ENCODE measurements around the gene ERVV-1. TPM values are rescaled to one million over a fixed set of nuclear protein-coding genes. Genes with fewer than 3 reads are reported as not detected.
"Not testable (repeated sequence)": the region's sequence is repeated elsewhere in the genome, so short reads cannot be mapped to it uniquely, and the experiment has no call there.

ERVV-1 gene
- polyA plus RNA-seq, 4 donors, result 0.08 to 0.21 (median 0.10) TPM

GRCh38 chr19:53015730-53016129 is 2.0 kb downstream of the ERVV-1 start:
- DNase-seq (ENCODE audit: low read depth in 4 of 4, low spot score in 2 of 4), result no peak

GRCh38 chr19:53019684-53020083 is 6.0 kb downstream of the ERVV-1 start:
- no peak for DNase-seq (ENCODE audit: low read depth in 4 of 4, low spot score in 2 of 4)

DNA sequence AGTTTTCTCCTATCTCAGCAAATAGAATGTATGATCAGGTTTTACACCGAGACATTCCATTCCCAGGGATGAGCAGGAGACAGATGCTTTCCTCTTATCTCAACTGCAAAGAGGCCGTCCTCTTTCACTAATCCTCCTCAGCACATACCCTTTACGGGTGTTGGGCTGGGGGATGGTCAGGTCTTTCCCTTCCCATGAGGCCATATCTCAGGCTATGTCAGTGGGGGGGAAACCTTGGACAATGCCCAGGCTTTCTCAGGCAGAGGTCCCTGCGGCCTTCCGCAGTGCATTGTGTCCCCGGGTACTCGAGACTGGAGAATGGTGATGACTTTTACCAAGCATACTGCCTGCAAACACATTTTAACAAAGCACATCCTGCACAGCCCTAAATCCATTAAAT is 14.6 kb downstream of the ERVV-1 start:
- DNase-seq (ENCODE audit: low read depth in 4 of 4, low spot score in 2 of 4), result not testable (repeated sequence)

- DNase-seq (ENCODE audit: low read depth in 4 of 4, low spot score in 2 of 4), result no peak
These were observed 20.3 kb downstream of the ERVV-1 start for GRCh38 chr19:53034054-53034453.

- no peak for DNase-seq (ENCODE audit: low read depth in 4 of 4, low spot score in 2 of 4)
These were observed 21.4 kb downstream of the ERVV-1 start for GRCh38 chr19:53034948-53035675.

DNA sequence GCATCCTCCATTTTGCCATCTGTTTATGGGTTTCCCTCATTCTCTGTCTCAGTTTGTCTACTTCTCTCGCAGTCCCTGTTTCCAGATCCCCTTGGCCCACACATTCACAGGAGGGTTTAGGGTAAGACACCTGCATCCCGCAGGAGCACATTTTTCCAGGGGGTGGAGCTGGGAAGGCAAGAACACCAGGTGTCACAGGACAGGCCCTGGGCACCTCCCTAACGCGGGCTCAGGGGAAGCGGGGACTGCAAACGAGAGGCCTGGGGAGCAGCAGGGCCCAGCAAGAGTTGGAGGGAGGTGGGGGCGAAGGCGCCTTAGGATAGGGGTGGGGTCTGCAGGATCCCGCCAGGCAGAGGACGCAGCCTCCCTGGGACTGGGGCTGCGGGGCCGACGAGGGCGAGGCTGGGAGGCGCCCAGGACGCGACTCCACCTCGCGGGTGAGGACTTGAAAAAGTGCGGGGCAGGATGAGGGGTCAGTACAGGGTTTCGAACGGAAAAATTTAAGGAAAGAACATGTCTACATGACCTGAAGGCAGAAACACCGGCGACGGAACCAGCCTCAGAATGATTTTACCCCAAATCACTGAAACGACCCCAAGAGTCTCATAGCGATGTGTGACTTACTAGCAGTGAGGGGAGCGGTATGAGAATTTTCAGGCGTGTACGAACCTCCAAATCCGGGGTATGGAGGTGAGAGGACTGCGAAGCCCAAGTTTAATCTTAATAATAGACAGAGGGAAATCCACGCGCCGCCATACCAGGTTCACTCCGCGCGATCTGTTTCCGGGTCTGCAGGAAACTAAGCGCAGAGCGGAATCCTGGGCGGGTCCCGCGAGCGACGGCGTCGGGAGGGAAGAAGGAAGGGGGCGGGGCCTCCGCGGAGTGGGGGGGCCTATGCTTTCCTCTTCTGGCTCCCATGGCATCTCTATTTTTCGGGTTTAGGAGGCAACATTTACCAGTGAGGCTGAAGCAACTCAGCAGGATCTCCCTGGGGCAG is 23.7 kb downstream of the ERVV-1 start:
- peak in 2 of 4 donors; percentile 21 to 63 for DNase-seq (ENCODE audit: low read depth in 4 of 4, low spot score in 2 of 4)

DNA sequence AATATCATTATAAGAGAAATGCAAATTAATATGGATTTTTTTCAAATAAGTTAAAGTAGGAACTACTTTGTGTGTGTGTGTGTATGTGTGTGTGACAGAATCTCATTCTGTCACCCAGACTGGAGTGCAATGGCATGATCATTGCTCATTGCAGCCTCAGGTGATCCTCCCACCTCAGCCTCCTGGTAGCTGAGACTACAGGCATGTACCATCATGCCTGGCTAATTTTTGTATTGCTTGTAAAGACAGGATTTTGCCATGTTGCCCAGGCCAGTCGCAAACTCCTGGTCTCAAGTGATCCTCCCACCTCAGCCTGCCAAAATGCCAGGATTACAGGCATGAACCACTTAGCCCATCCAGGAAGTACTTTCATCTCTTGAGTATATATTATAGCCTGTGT is 27.6 kb downstream of the ERVV-1 start:
- DNase-seq (ENCODE audit: low read depth in 4 of 4, low spot score in 2 of 4), result no peak

- DNase-seq (ENCODE audit: low read depth in 4 of 4, low spot score in 2 of 4), result no peak
These were observed 31.8 kb downstream of the ERVV-1 start for GRCh38 chr19:53045536-53045935.

- no peak for DNase-seq (ENCODE audit: low read depth in 4 of 4, low spot score in 2 of 4)
These were observed 33.7 kb downstream of the ERVV-1 start for GRCh38 chr19:53047379-53047778.

DNA sequence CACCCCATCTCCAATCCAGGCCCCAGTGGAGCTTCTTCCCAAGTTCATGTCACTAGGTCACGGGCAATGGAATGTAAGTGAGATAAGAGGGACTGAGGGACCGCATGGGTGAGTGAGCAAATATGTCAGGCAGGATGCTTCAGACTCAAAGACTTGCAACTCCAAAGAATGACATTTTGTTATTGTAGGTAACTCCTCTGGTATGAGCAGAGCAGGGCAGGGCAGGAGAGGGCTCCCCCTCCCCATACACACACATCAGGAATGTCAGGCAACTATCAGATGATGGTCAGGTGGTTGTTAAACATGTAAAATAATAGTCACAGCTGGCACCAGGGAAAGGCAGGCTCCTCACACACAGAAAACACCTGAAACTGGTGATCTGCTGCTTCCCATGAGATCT is 41.4 kb downstream of the ERVV-1 start:
- DNase-seq (ENCODE audit: low read depth in 4 of 4, low spot score in 2 of 4), result no peak

- peak in 2 of 4 donors; percentile 31 to 45 for DNase-seq (ENCODE audit: low read depth in 4 of 4, low spot score in 2 of 4)
These were observed 44.3 kb downstream of the ERVV-1 start for GRCh38 chr19:53057904-53058580.

Other genes with a start within 250 kb of the ERVV-1 start
- gene ZNF600, start 227.1 kb upstream of the ERVV-1 start, polyA plus RNA-seq (ENCODE audit: insufficient read length in 4 of 4), result 10 to 100 TPM in 1 of 4 donors, 1 to 10 TPM in 3; 5.2 to 12.7 (median 8.3) TPM
- 10 to 100 TPM; 18.6 to 26.6 (median 20.6) TPM for gene ZNF28, start 192.3 kb upstream of the ERVV-1 start, polyA plus RNA-seq (ENCODE audit: insufficient read length in 4 of 4)
- gene ZNF468, start 156.3 kb upstream of the ERVV-1 start, polyA plus RNA-seq (ENCODE audit: insufficient read length in 4 of 4), result 10 to 100 TPM; 28.9 to 51.0 (median 37.3) TPM
- gene ZNF320, start 116.3 kb upstream of the ERVV-1 start, polyA plus RNA-seq (ENCODE audit: insufficient read length in 4 of 4), result 10 to 100 TPM; 14.7 to 49.8 (median 32.0) TPM
- gene ZNF888, start 90.5 kb upstream of the ERVV-1 start, polyA plus RNA-seq (ENCODE audit: insufficient read length in 4 of 4), result 10 to 100 TPM in 3 of 4 donors, 1 to 10 TPM in 1; 9.5 to 18.1 (median 12.9) TPM
- 10 to 100 TPM; 11.9 to 18.3 (median 15.7) TPM for gene ZNF816, start 51.0 kb upstream of the ERVV-1 start, polyA plus RNA-seq (ENCODE audit: insufficient read length in 4 of 4)
- under 1 TPM in 1 of 4 donors, not detected in 3; 0.17 TPM for gene ERVV-2, start 30.8 kb downstream of the ERVV-1 start, polyA plus RNA-seq (ENCODE audit: insufficient read length in 4 of 4)
- gene ZNF160, start 89.5 kb downstream of the ERVV-1 start, polyA plus RNA-seq (ENCODE audit: insufficient read length in 4 of 4), result 10 to 100 TPM; 29.5 to 90.9 (median 48.3) TPM
- gene ZNF415, start 119.0 kb downstream of the ERVV-1 start, polyA plus RNA-seq (ENCODE audit: insufficient read length in 4 of 4), result 10 to 100 TPM; 18.7 to 28.2 (median 22.1) TPM
- 10 to 100 TPM in 3 of 4 donors, 1 to 10 TPM in 1; 9.7 to 16.9 (median 12.0) TPM for gene ZNF347, start 145.1 kb downstream of the ERVV-1 start, polyA plus RNA-seq (ENCODE audit: insufficient read length in 4 of 4)
- gene ZNF665, start 179.4 kb downstream of the ERVV-1 start, polyA plus RNA-seq (ENCODE audit: insufficient read length in 4 of 4), result 10 to 100 TPM in 1 of 4 donors, 1 to 10 TPM in 3; 6.3 to 12.9 (median 9.1) TPM
- 10 to 100 TPM; 45.6 to 53.5 (median 49.5) TPM for gene ZNF677, start 241.0 kb downstream of the ERVV-1 start, polyA plus RNA-seq (ENCODE audit: insufficient read length in 4 of 4)
- gene VN1R2, start 244.4 kb downstream of the ERVV-1 start, polyA plus RNA-seq (ENCODE audit: insufficient read length in 4 of 4), result under 1 TPM in 2 of 4 donors, not detected in 2; 0.17 to 0.33 TPM

All from left renal cortex interstitium (tissue), 4 donors.